NCI-H2107 (cell line): Measurements from ENCODE around the gene ATP6V1A.
"Not testable (repeated sequence)": the region's sequence is repeated elsewhere in the genome, so short reads cannot be mapped to it uniquely, and the experiment has no call there.

Experiments used
- DNase-seq: peaks from one replicate; lab custom pipeline; 2025; lab: John Stamatoyannopoulos, UW

Gene ATP6V1A

DNA sequence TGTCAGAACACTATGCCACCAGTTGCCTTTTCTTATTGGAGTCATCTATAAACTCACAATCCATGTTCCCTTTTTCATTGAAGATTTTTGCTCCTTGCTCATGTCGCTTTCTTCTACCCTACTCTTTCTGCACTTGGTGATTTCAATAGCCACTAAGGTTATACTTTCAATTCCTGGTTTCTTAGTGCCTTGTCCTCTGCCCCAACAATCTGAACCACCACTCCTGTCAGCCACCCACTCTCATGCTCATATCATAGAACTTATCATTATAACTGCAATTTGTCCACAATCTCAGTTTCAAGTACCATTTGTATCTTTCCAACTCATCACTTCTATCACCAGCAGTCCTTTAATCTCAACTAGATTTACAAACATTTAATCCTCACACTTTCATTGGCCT lies 81.8 kb downstream of the ATP6V1A start:
- DNase-seq: no peak

DNA sequence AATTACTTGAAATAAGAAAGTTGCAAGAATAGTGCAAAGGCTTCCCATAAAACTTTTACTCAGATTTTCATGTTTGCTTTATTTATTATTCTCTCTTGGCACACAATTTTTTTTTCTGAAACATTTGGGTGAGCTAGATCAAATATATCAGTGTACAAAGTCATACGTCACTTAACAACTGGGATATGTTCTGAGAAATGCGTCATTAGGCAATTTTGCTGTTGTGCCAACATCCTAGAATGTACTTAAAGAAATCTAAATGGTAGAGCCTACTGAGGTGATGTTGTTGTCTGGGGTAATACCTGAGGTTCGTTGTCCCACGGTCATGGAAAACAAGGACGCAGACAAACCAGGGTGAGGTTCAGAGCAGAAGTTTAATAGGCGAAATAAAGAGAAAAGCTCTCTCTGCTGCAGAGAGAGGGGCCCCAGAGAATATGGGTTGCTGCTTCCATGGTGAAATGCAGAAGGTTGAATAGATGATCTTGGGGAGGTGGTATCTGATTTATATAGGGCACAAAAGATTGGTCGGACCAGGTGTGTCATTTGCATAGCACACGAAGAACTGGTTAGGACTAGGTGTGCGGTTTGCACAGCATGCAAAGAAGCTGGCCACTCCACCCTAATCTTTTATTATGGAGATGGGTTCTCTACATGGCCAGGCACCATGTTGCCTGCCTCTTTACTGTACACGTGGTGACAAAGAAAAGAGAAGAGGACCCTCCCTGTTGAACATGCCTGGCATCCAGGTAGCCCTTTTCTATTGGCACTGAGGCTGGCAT lies 82.9 kb downstream of the ATP6V1A start:
- no peak for DNase-seq

DNA sequence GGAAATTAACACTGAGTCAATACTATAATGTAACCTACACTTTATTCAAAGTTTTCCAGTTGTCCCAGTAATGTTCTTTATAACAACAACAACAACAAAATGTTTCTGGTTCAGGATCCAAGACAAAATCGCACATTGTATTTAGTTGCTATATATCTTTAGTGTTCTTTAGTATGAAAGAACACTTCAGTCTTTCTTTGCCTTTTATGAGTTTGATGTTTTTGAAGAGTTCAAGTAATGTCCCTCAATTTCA lies 84.2 kb downstream of the ATP6V1A start:
- no peak for DNase-seq

DNA sequence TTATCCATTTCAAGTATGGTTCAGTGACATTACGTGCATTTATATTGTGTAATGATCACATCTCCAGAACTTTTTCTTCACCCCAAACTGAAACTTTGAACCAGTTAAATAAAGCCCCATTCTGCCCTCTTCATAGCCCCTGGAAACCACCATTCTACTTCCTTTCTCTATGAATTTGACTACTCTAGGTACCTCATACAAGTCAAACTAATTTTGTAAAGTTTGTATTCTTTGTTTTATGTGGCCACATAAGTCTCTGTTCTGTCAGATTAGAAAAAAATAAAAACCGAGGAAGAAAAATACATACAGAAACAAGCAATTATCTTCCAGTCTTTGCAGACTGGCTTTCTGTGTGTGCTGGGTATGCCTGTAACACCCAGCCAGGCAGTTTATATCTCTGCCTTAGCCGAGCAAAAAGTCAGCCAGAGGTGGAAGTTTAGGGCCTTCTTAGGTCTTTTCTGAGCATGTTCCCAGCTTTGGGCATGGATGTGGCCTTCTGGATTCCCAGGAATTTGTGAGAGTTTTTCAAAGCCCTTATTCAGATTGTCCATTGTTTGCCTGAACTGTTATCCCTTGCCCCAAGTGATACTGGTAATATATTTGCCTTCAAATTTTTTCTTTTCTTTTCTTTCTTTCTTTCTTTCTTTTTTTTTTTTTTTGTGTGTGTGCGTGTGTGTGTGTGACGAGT lies 85.8 kb downstream of the ATP6V1A start:
- no peak for DNase-seq

DNA sequence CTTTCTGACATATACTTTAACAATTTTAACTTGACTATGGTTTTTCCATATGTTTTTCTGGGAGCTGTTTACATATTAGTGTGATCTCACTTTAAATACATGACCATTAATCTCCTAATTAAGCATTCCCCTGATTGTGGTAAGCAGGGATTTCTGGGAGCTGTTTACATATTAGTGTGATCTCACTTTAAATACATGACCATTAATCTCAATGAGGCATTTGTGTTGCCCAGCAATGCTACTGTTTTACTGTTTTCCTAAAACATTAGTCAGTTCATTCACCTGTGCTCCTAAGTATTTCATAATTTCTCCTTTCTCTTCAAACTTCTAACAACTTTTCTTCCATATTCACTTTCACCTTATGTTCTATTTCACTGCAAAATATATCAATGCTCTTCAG lies 88.1 kb downstream of the ATP6V1A start:
- no peak for DNase-seq

DNA sequence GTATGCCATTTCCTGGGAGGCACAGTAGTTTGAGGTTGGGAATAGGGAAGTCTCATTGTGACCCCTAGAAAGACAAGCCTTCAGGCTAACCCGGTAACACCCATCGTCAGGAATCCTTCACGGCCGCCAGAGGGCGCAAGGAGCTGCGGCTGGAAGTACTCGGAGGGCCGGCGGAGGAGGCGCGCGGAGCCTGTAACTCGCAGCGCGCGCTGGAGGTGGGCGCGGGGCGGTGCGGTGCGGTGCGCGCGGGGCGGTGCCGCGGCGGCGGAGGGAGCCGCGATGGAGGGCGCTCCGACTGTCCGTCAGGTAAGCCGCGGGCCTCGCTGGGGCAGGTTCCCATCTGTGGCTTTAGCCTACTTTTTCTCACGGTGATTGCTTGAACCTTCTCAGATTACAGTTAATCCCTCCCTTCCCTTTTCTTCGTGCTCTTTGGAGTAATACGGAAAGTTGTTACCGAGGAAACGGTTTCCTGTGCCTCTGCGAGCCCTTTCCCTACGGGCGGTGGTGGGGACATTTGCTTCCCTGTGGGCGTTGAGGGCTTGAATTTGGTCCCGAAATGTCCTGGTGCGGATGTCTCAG lies 91.9 kb downstream of the ATP6V1A start, which contains the start of gene GRAMD1C:
Gene GRAMD1C (plus strand): TSS at position 158 of the 579 bp plus-strand sequence. CDS start 122 bp downstream, at position 280.
- peak; percentile 88 for DNase-seq

DNA sequence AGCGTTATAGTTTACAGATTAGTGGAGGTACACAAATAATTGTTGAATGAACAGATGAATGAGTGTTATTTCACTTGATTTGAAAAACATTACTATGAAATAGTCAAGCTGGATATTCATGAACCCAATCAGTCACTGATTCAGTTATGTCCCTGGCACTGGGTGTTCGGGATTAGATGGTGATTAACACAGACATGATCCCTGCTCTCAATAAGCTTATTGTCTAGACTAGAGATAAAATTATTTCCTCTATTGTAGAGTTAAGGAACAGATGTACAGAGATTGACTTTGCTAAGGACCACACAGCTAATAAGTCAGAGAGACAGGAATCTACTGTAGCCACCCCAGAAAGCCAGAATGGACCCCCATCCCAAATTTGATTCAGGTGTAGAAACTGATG lies 92.7 kb downstream of the ATP6V1A start:
- no peak for DNase-seq

DNA sequence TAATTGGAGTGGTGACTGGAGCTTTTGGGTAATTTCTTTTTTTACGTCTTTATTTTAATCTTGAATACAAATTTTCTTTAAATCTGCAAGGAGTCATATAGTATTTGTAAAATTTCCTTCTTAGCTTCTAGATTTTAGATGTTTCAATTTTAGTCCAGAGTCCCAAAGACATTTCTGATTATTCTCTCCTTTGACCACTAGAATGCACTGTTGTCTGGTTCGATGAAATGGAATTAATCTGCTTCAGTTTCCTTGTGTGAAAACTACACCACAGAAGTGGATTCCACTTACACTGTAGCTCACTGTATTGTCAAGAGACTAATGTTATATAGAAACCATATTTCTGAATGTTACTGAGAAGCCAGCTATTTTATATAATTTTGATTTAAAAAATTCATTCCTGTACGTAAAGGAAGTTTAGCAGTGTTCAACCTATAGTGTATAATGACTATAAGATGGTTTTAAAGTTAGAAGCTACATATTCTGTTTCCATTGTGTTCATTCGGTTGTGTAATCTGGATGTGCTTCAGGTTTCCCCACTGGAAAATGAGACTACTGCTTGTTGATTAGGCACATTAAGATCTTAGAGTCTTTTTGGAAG lies 97.9 kb downstream of the ATP6V1A start:
- peak; percentile 66 for DNase-seq

DNA sequence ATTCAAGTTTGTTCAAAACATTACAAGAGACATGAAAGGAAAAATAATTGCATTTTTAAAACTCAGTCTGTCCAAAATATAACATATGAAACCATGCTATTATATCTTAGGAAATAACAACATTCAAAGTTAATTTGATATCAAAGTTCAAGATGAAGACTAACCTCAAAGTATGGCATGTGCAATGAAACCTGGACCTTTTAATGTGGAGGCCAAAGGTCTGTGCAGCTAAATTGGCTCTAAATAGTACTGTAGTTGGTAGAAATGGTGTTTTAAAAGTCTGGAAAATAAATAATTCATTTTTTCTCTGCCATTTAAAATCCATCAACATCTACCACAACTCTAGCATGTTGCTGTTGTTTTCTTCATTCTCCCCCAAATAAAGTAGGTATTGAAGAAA lies 100.4 kb downstream of the ATP6V1A start:
- no peak for DNase-seq

DNA sequence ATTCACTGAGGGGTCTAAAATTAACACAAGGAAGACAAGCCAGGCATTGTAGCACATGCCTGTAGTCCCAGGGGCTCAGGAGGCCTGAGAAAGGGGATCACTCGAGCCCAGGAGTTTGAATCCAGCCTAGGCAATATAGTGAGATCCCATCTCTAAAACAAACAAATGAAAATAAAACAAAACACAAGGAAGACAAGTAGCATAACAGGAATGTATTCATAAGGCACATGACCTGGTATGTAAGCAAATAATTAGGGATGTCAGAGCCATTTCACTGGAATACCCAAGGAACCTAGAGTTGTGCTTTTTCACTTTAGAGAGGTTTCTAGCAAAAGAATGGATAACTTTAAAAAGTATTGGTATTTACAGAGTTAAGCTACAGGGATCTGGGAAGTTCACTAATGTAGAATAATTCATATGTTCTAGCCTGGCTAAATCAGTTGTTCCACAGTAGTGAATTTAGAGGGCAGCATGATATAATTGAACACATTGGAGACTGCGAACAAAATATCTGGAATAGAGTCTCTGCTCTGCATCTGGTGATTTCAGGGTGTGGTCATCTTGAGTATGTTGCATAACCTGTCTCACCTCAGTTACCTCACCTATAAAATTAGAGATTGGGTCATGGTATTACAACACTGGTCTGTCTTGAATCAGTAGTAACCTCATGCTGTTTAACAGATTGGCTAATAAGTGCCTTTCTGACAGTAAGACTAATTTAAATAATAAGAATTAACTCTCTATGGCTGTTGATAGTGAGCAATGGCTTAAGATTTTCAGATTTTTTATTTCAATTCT lies 101.0 kb downstream of the ATP6V1A start:
- DNase-seq: no peak

DNA sequence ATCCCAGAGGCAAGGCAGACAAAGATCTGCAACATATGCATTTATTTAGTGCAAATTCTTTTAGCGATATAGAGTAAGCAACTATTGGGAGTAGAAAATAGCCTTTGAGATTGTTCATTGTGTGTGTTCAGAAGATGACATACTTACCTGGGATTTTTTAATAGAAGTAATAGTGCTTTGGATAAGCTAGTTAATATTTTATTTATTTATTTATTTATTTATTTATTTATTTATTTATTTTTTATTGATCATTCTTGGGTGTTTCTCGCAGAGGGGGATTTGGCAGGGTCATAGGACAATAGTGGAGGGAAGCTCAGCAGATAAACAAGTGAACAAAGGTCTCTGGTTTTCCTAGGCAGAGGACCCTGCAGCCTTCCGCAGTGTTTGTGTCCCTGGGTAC lies 102.2 kb downstream of the ATP6V1A start:
- not testable (repeated sequence) for DNase-seq

DNA sequence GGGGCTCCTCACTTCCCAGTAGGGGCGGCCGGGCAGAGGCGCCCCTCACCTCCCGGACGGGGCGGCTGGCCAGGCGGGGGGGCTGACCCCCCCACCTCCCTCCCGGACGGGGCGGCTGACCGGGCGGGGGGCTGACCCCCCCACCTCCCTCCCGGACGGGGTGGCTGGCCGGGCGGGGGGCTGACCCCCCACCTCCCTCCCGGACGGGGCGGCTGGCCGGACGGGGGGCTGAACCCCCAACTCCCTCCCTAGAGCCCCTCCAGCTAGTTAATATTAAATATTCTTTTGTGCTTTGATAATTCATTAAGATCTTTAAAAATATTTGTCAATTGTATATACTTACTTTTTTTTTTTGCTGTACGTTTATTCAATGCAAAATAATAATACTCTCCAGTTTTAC lies 103.0 kb downstream of the ATP6V1A start:
- not testable (repeated sequence) for DNase-seq

DNA sequence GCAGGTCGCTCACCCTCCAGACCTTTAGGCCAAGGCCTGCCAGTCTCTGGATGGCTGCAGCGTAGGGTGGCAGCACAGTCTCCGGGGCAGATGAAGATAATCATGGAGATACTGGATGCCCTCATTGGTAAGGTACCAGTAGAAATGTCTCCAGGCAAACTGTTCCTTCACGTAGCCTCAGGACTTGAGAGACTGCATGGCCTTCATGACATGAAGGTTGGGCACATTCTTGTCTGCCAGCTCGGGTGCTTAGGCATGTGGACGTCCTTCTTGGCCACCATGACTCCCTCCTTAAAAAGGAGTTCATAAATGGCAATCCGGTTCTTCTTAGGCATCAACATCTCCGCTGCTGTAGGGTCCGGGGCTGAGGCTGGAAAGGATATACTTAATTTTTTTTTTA lies 103.6 kb downstream of the ATP6V1A start:
- not testable (repeated sequence) for DNase-seq

DNA sequence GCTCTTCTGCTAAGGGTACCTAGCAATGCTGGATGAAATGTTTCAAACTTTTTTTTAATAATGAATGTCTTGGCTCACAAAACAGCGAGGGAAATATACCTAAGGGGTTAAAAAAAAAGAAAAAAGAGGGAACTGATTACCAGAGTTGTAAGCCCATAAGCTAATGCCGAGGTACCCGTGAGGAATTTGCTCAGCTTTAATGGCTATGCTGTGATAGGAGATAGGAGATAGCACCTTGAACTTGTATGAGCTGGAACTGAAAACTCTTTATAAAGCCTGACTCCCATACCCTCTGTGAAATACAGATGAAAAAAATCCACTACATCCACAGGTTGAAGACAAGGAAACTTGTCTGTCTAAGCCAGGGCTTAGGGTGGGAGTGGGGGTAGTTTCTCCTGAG lies 105.7 kb downstream of the ATP6V1A start:
- DNase-seq: no peak
